Endothelial cell (in vitro differentiated cells): ENCODE data around the gene VEGFB. TPM values are rescaled to one million over a fixed set of nuclear protein-coding genes. Genes with fewer than 3 reads are reported as not detected.

ENCODE experiments used
- DNase-seq: peaks from one replicate; pipeline ENCODE4 v3.0.0; 2021; ENCODE audit warnings: low spot score
- H3K27ac Mint-ChIP-seq: one replicate; pipeline ENCODE4 v1.8.0; 2021; ENCODE audit warnings: mixed read lengths, inconsistent platforms; ENCODE audit not compliant: unreplicated experiment
- H3K27me3 Mint-ChIP-seq: one replicate; pipeline ENCODE4 v1.8.0; 2021; ENCODE audit warnings: mild to moderate bottlenecking, moderate library complexity, mixed read lengths, inconsistent platforms; ENCODE audit not compliant: unreplicated experiment
- H3K36me3 Mint-ChIP-seq: one replicate; pipeline ENCODE4 v1.8.0; 2021; ENCODE audit warnings: mild to moderate bottlenecking, low read depth, mixed read lengths, inconsistent platforms; ENCODE audit not compliant: unreplicated experiment
- H3K4me1 Mint-ChIP-seq: one replicate; pipeline ENCODE4 v1.8.0; 2021; ENCODE audit warnings: mild to moderate bottlenecking, mixed read lengths, inconsistent platforms; ENCODE audit not compliant: unreplicated experiment
- H3K4me3 Mint-ChIP-seq: one replicate; pipeline ENCODE4 v1.8.0; 2021; ENCODE audit warnings: mild to moderate bottlenecking, mixed read lengths, inconsistent platforms; ENCODE audit not compliant: unreplicated experiment
- H3K9me3 Mint-ChIP-seq: one replicate; pipeline ENCODE4 v1.8.0; 2021; ENCODE audit warnings: mixed read lengths, inconsistent platforms; ENCODE audit not compliant: unreplicated experiment
- CTCF ChIP-seq: fragments of 200-600 bp; sonication (generic); IDR thresholded peaks from one replicate; pipeline ENCODE4 v1.5.0; 2021; ENCODE audit warnings: antibody characterized with exemption; ENCODE audit not compliant: unreplicated experiment
- total RNA-seq: library from RNA; stranded (reverse); fragmentation: NEBNext Ultra II Directional; extraction: Animal tissue kit (Norgen Biotek cat#: 25700); gene quantifications from one replicate; pipeline ENCODE4 v1.2.1, GENCODE V29; 2021; ENCODE audit not compliant: unreplicated experiment

The VEGFB gene
- total RNA-seq, 1 donor from 2014 or later = 11.5 TPM

DNA sequence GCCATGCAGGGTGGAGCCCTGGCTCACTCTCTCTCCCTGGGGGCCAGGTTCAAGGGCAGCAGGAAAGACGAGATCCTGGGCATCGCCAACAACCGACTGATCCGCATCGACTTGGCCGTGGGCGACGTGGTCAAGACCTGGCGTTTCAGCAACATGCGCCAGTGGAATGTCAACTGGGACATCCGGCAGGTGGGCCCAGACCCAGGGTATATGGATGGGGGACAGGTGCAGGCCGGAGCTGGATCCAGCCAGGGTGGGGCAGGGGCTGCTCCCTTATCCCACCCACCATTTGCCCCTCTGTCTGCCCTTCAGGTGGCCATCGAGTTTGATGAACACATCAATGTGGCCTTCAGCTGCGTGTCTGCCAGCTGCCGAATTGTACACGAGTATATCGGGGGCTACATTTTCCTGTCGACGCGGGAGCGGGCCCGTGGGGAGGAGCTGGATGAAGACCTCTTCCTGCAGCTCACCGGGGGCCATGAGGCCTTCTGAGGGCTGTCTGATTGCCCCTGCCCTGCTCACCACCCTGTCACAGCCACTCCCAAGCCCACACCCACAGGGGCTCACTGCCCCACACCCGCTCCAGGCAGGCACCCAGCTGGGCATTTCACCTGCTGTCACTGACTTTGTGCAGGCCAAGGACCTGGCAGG is 11.3 kb upstream of the VEGFB start:
- no peak for DNase-seq
- H3K4me3 Mint-ChIP-seq = no peak overlapping the region
- peaks cover 7% of the 10 kb centered on the region for H3K4me1 Mint-ChIP-seq
- H3K9me3 Mint-ChIP-seq = no peaks in the 10 kb centered on the region
- H3K27ac Mint-ChIP-seq = no peak overlapping the region
- peaks cover 5% of the 10 kb centered on the region for H3K36me3 Mint-ChIP-seq
- TF ChIP-seq CTCF = no peak
- H3K27me3 Mint-ChIP-seq = peaks cover 5% of the 10 kb centered on the region

DNA sequence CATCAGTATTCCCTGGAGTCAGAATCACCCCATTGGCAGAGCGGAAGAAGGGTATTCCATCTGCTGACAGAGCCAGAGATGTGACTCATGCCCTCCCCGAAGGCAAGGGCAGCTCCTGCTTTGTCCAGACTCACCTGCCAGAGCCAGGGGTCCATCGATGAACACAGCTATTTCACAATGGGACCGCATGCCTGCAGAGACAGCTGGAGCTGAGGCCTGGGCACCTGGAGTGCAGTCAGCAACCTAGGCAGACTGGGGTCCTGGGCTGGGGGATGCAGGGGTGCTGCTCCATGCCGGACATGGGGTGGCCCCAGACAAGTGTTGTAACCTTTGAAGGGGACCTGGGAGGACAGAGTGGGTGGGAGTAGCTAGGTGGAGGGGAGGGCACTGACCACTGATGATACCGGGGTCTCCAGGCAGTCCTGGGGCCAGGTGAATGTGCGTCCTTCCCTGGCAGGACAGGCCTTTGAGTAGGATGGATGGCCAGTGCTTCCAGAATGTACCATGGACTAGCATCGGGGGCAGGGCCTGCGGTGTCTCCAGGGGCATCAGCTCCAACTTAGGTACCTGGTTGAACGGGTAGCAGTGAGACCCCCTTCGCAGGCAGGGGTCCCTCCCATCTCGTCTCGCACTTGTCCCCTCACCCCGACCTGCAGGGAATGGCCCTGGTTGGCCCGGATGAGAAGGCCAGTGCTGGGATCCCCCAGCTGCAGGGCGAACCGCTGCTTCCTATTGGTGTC is 10.1 kb upstream of the VEGFB start:
- TF ChIP-seq CTCF = no peak
- peaks cover 3% of the 10 kb centered on the region for H3K4me1 Mint-ChIP-seq
- H3K9me3 Mint-ChIP-seq = no peaks in the 10 kb centered on the region
- peaks cover 5% of the 10 kb centered on the region for H3K27me3 Mint-ChIP-seq
- DNase-seq = no peak
- no peak overlapping the region for H3K27ac Mint-ChIP-seq
- peak overlapping the region; percentile 88 for H3K4me3 Mint-ChIP-seq
- H3K36me3 Mint-ChIP-seq = no peaks in the 10 kb centered on the region

GRCh38 chr11:64224891-64225607 is 9.3 kb upstream of the VEGFB start:
- Mint-ChIP-seq H3K36me3 (no peaks in the 10 kb centered on the region), H3K9me3 (no peaks in the 10 kb centered on the region), H3K27ac (no peak overlapping the region), H3K27me3 (peaks cover 5% of the 10 kb centered on the region), H3K4me1 (peaks cover 3% of the 10 kb centered on the region), H3K4me3 (peak overlapping the region; percentile 88)
- no peak for TF ChIP-seq CTCF
- DNase-seq = no peak

- Mint-ChIP-seq H3K36me3 (no peaks in the 10 kb centered on the region), H3K27me3 (peaks cover 5% of the 10 kb centered on the region), H3K27ac (no peak within 1 kb of the TSS), H3K4me1 (peaks cover 3% of the 10 kb centered on the region), H3K4me3 (peak within 1 kb of the TSS; percentile 88), H3K9me3 (no peaks in the 10 kb centered on the region)
- DNase-seq = peak; percentile 86
- peak; percentile 46 for TF ChIP-seq CTCF
These were observed 8.5 kb upstream of the VEGFB start, which contains the start of the genes NUDT22 and TRPT1 for GRCh38 chr11:64225608-64226506. Gene NUDT22 (plus strand): TSS chr11:64226274. CDS start chr11:64226653, 379 bp downstream. Gene TRPT1 (minus strand): TSS chr11:64226186. CDS start chr11:64225860, 326 bp downstream.
